HTERT RPE-1 (cell line): Measurements from ENCODE around the gene MYH2.

ENCODE experiments used
- in situ Hi-C: fragments of 300-500 bp; cut with MboI; formaldehyde crosslinking; loops from 4 replicates; pipeline ENCODE4 v1.14.3; 2020; ENCODE audit warnings: low sequenced_read_pairs

MYH2 gene

DNA sequence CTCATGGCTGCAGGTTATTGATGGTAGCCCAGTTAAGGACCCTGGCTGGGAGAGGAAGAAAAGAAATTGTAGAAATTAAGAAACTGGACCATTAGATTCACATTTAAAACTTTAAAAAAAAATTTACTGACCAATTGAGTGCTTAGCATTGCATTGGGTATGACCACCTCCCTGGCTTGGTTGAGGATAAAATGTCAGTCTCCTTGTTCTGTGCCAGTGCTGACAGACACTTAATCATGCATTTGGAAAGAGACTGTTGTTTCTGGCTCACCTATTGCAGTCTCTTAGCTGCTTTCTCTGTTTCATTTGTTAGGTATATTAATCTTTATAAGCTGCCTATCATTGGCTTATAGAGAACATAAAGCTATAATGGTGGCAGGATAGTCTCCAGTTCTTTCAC, 32.8 kb downstream of the MYH2 start:
- in situ Hi-C loops, result no loop called here

DNA sequence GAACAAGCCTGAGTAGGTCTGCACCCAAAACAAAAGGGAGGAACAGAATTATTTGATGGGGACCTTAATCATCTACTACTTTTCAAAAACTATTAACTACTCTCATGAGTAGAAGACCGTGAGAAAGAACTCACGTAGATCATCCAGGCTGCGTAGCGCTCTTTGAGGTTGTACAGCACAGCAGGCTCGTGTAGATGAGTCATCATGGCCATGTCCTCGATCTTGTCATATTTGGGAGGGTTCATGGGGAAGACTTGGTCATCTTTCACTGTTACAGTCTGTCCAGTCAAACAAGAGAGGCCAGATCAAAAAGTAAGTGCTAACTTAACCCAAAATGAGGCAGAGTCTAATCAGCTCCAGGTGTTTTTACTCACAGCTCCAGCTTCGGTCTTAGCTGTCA, 33.4 kb downstream of the MYH2 start:
- in situ Hi-C loops, result no loop called here

DNA sequence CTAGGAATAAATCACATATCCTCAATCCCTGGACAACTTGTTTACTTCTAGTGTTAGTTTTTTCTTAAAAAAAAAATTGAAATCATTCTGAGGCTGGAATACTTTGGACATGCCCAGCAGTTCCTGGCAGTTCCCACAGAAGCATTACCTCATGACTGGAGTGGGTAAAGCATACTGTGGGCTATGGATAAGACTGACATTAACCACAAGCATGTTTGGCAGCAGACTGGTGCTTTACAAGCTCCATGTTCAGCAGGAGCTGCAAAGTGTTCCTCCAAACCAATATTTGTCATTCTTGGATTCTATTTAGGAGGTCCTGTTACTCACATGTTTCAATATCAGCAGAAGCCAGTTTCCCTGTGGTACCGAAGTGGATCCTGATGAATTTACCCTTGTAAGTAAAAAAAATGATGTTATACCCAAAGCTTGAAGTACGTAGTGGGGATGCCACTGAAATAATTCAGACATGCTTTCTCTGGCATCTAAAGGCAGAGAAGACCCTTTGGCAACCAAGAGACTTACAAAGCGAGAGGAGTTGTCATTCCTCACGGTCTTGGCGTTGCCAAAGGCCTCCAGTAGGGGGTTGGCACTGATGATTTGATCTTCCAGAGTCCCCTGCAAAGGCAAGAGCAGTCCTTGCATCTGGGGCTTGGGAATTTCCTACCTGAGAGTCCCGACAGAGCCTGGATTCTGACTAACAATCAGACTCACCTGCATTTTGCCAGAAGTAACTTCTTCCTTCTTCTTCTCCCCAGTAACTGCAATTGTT, 36.0 kb downstream of the MYH2 start:
- in situ Hi-C loops, result no loop called here

- in situ Hi-C loops, result no loop called here
Observed at GRCh38 chr17:10512856-10513255, 36.6 kb downstream of the MYH2 start.

GRCh38 chr17:10499950-10500349, 49.5 kb downstream of the MYH2 start:
- in situ Hi-C loops, result no loop called here

DNA sequence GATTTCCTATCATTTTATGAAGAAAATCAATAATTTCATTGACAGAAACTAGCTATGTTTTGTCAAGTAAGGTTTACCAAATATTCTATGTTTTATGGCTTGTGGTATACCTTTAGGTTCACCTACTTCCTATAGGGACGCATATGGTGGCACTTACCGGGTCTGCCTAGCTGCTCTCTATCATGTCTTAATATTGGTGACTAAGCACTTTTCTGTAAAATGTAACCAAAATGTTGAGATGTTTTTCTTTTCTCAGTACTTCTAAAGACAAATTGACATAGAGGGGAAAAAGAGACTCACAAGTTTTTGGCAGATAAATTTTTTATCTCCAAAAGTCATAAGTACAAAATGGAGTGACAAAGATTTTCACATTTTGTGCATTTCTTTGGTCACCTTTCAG, 57.5 kb downstream of the MYH2 start:
- in situ Hi-C loops, result no loop called here

- in situ Hi-C loops, result no loop called here
Observed at GRCh38 chr17:10482252-10482651, 67.2 kb downstream of the MYH2 start.

- in situ Hi-C loops, result no loop called here
Observed at GRCh38 chr17:10477701-10478100, 71.8 kb downstream of the MYH2 start.

DNA sequence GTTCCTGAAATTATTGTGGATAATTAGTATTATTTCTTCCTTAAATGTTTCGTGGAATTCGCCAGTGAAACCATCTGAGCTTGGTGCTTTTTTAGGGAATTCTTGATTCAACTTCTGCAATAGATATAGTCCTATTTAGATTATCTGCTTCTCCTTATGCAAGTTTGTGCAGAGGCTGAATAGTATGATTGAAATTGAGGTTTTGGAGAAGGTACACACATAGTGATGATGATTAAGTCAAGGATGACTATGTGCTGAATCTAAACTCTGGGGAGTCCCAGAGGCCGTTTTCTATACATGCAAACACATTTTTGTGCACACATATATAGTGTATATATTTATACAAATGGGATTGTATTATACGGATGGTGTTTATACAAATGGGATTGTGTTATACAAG, 74.9 kb downstream of the MYH2 start:
- in situ Hi-C loops, result no loop called here

DNA sequence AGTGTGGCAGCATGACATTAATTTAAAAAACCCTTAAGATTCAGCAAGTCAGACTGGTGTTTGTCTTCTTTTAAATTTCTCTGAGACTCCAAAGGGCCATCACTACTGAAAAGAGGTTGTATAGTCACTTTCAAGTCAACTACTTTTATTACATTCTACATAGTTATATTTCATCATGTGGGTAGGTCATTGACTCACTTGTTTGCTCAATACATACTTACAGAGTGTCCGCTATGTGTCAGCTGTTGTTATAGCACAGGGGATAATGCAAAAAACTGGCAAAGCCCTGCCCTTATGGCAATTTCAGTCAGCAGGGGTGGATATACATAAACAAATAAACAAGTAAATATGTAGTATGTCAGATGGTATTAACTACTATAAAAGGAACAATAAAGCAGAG, 77.6 kb downstream of the MYH2 start:
- in situ Hi-C loops, result no loop called here
